H4 (cell line): Measurements from ENCODE around the gene ABHD14A. TPM values are rescaled to one million over a fixed set of nuclear protein-coding genes. Genes with fewer than 3 reads are reported as not detected.

Experiments
- DNase-seq: peaks from one replicate; pipeline ENCODE4 v3.0.0-alpha.2; 2015; ENCODE audit warnings: low spot score
- total RNA-seq: library from RNA; depleted of rRNA; stranded (reverse); fragments of >200 nt; shearing (Covaris generic); gene quantifications from 2 replicates; pipeline ENCODE4 v1.2.3, GENCODE V29; 2014; rRNA removed

Gene ABHD14A
- total RNA-seq, 1 experiment from 2014 or later = 8.0 TPM

GRCh38 chr3:52018319-52019000 is 43.6 kb downstream of the ABHD14A start:
- DNase-seq = no peak

GRCh38 chr3:52019352-52020080 is 44.7 kb downstream of the ABHD14A start:
- no peak for DNase-seq

GRCh38 chr3:52020796-52021195 is 45.9 kb downstream of the ABHD14A start:
- DNase-seq = no peak

- DNase-seq = no peak
Measured at GRCh38 chr3:52021489-52022268, 46.8 kb downstream of the ABHD14A start.

- DNase-seq = no peak
Measured at GRCh38 chr3:52022323-52023100, 47.6 kb downstream of the ABHD14A start.

GRCh38 chr3:52023101-52023770 is 48.4 kb downstream of the ABHD14A start:
- no peak for DNase-seq

GRCh38 chr3:52023860-52024764 is 49.2 kb downstream of the ABHD14A start:
- no peak for DNase-seq

GRCh38 chr3:52024765-52025452 is 50.0 kb downstream of the ABHD14A start:
- DNase-seq = no peak

- DNase-seq = no peak
Measured at GRCh38 chr3:52025453-52025852, 50.6 kb downstream of the ABHD14A start.

- no peak for DNase-seq
Measured at GRCh38 chr3:52026041-52026440, 51.2 kb downstream of the ABHD14A start.

GRCh38 chr3:52028572-52028971 is 53.7 kb downstream of the ABHD14A start:
- DNase-seq = no peak

GRCh38 chr3:52029053-52029452 is 54.2 kb downstream of the ABHD14A start:
- no peak for DNase-seq

GRCh38 chr3:52029535-52029934 is 54.7 kb downstream of the ABHD14A start:
- DNase-seq = no peak

Other genes starting within 250 kb of the ABHD14A start
- gene IQCF6, start 195.8 kb upstream of the ABHD14A start, total RNA-seq = not detected in 2 replicates
- gene IQCF2, start 113.4 kb upstream of the ABHD14A start, total RNA-seq = not detected in 2 replicates
- not detected in 2 replicates for gene IQCF5, start 99.5 kb upstream of the ABHD14A start, total RNA-seq
- not detected in 2 replicates for gene IQCF1, start 71.7 kb upstream of the ABHD14A start, total RNA-seq
- gene RRP9, start 33.2 kb upstream of the ABHD14A start, total RNA-seq = 25.7 and 31.0 TPM in 2 replicates
- 7.7 and 7.9 TPM in 2 replicates for gene PARP3, start 32.7 kb upstream of the ABHD14A start, total RNA-seq
- gene GPR62, start 19.7 kb upstream of the ABHD14A start, total RNA-seq = not detected in 2 replicates
- 27.0 and 31.0 TPM in 2 replicates for gene PCBP4, start 7.6 kb upstream of the ABHD14A start, total RNA-seq
- 3.2 and 12.5 TPM in 2 replicates for gene ABHD14B, start 1.0 kb upstream of the ABHD14A start, total RNA-seq
- 35.6 and 41.7 TPM in 2 replicates for gene ACY1, start 8.5 kb downstream of the ABHD14A start, total RNA-seq
- 1,303 and 1,313 TPM in 2 replicates for gene RPL29, start 20.8 kb downstream of the ABHD14A start, total RNA-seq
- 4.3 and 6.2 TPM in 2 replicates for gene DUSP7, start 81.5 kb downstream of the ABHD14A start, total RNA-seq
- 5.9 and 8.1 TPM in 2 replicates for gene POC1A, start 179.4 kb downstream of the ABHD14A start, total RNA-seq
- gene ALAS1, start 223.1 kb downstream of the ABHD14A start, total RNA-seq = 28.5 and 37.4 TPM in 2 replicates